Tibial artery (tissue), 4 donors: ENCODE data around the gene CD44.

ENCODE experiments used
- DNase-seq, 2 donors: peaks; one replicate each; pipeline ENCODE4 v3.0.0-alpha.2; 2019
- H3K27ac ChIP-seq, 2 donors: fragments of 200-600 bp; sonication (generic) in 1 of 2; 1 replicate in 1 of 2; 2 replicates in 1 of 2; pipeline ENCODE4 v1.5.1; 2018 to 2019; ENCODE audit warnings: mild to moderate bottlenecking in 1 of 2
- H3K27me3 ChIP-seq, 2 donors: fragments of 200-600 bp; sonication (generic) in 1 of 2; one replicate each; pipeline versions ENCODE4 v1.5.1 to v1.6.0; 2016 to 2019
- H3K36me3 ChIP-seq, 3 donors: fragments of 200-600 bp; sonication (generic) in 2 of 3; one replicate each; pipeline ENCODE4 v1.5.1; 2016 to 2019; ENCODE audit warnings: mild to moderate bottlenecking in 2 of 3
- H3K4me1 ChIP-seq, 4 donors: fragments of 200-600 bp; sonication (generic) in 2 of 4; 1 replicate in 3 of 4; 2 replicates in 1 of 4; pipeline ENCODE4 v1.5.1; 2016 to 2019
- H3K4me3 ChIP-seq, 2 donors: fragments of 200-600 bp; sonication (generic) in 1 of 2; 1 replicate in 1 of 2; 2 replicates in 1 of 2; pipeline ENCODE4 v1.5.1; 2018 to 2019; ENCODE audit warnings: mild to moderate bottlenecking in 2 of 2
- H3K9me3 ChIP-seq, 3 donors: fragments of 200-600 bp; sonication (generic) in 1 of 3; one replicate each; pipeline ENCODE4 v1.5.1; 2016 to 2019
- intact Hi-C: fragments of 100-400 bp; cut with DNase I; formaldehyde crosslinking; loops from one replicate; pipeline ENCODE4 v1.15.0; 2023; ENCODE audit warnings: low total_unique reads
- TF ChIP-seq, protein P1 (sequence below), 2 experiments: fragments of 200-600 bp in 1 of 2; fragments of 450-650 bp in 1 of 2; IDR thresholded peaks; one replicate each; pipeline ENCODE4 v1.5.1; 2017 to 2019; ENCODE audit warnings: antibody characterized with exemption in 2 of 2, mild to moderate bottlenecking in 1 of 2, moderate library complexity in 1 of 2

CD44 gene

GRCh38 chr11:35228328-35228725, 89.4 kb downstream of the CD44 start:
- DNase-seq: no peak
- Histone ChIP-seq H3K27ac (no peak overlapping the region), H3K4me3 (no peak overlapping the region), H3K9me3 (no peaks in the 10 kb centered on the region), H3K36me3 (peaks cover 29 to 73% (median 61%) of the 10 kb centered on the region in 3 donors), H3K4me1 (peaks cover 0 to 12% (median 2%) of the 10 kb centered on the region in 4 donors), H3K27me3 (no peaks in the 10 kb centered on the region)
- TF ChIP-seq, protein P1, sequence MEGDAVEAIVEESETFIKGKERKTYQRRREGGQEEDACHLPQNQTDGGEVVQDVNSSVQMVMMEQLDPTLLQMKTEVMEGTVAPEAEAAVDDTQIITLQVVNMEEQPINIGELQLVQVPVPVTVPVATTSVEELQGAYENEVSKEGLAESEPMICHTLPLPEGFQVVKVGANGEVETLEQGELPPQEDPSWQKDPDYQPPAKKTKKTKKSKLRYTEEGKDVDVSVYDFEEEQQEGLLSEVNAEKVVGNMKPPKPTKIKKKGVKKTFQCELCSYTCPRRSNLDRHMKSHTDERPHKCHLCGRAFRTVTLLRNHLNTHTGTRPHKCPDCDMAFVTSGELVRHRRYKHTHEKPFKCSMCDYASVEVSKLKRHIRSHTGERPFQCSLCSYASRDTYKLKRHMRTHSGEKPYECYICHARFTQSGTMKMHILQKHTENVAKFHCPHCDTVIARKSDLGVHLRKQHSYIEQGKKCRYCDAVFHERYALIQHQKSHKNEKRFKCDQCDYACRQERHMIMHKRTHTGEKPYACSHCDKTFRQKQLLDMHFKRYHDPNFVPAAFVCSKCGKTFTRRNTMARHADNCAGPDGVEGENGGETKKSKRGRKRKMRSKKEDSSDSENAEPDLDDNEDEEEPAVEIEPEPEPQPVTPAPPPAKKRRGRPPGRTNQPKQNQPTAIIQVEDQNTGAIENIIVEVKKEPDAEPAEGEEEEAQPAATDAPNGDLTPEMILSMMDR (IDR thresholded peaks at IDR 0.05): no peak
- intact Hi-C loops: no loop called here

GRCh38 chr11:35230388-35230787, 91.4 kb downstream of the CD44 start:
- Histone ChIP-seq H3K27me3 (no peaks in the 10 kb centered on the region), H3K4me1 (peaks cover 0 to 10% (median 3%) of the 10 kb centered on the region in 4 donors), H3K27ac (no peak overlapping the region), H3K36me3 (peaks cover 25 to 53% (median 49%) of the 10 kb centered on the region in 3 donors), H3K4me3 (no peak overlapping the region), H3K9me3 (no peaks in the 10 kb centered on the region)
- intact Hi-C loops: no loop called here
- TF ChIP-seq, protein P1 (IDR thresholded peaks at IDR 0.05): no peak
- no peak for DNase-seq

GRCh38 chr11:35231076-35231860, 92.3 kb downstream of the CD44 start:
- peaks cover 25 to 45% (median 44%) of the 10 kb centered on the region in 3 donors for H3K36me3 ChIP-seq
- H3K4me1 ChIP-seq: peaks cover 0 to 10% (median 3%) of the 10 kb centered on the region in 4 donors
- H3K27me3 ChIP-seq: no peaks in the 10 kb centered on the region
- no peak overlapping the region for H3K4me3 ChIP-seq
- TF ChIP-seq, protein P1 (IDR thresholded peaks at IDR 0.05): no peak
- intact Hi-C loops: no loop called here
- DNase-seq: no peak
- H3K9me3 ChIP-seq: no peaks in the 10 kb centered on the region
- no peak overlapping the region for H3K27ac ChIP-seq

DNA sequence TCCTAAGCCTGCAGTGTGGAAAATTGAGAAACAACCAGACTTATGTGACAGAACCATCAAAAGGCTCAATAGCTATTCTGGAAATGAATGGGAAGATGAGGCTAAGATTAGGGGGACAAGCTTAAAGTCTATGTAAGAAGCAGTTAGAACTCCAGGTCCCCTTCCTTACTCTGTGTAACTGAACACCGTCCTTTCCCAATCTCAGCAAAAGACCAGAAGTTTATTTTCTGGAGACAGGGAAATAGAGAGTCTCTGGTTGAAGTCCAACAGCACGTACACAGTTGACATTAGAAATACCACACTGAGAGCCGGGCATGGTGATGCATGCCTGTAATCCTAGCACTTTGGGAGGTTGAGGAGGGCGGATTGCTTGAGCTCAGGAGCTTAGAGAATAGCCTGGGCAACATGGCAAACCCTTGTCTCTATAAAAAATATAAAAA, 93.9 kb downstream of the CD44 start:
- no peak for DNase-seq
- peaks cover 25 to 34% (median 33%) of the 10 kb centered on the region in 3 donors for H3K36me3 ChIP-seq
- TF ChIP-seq, protein P1 (IDR thresholded peaks at IDR 0.05): no peak
- H3K27ac ChIP-seq: peak overlapping the region in 1 of 2 donors; percentile 7
- no peak overlapping the region for H3K4me3 ChIP-seq
- H3K27me3 ChIP-seq: no peaks in the 10 kb centered on the region
- no peaks in the 10 kb centered on the region for H3K9me3 ChIP-seq
- intact Hi-C loops: no loop called here
- H3K4me1 ChIP-seq: peaks cover 0 to 10% (median 3%) of the 10 kb centered on the region in 4 donors

- DNase-seq: no peak
- H3K9me3 ChIP-seq: no peaks in the 10 kb centered on the region
- peaks cover 0 to 10% (median 3%) of the 10 kb centered on the region in 4 donors for H3K4me1 ChIP-seq
- TF ChIP-seq, protein P1 (IDR thresholded peaks at IDR 0.05): no peak
- peaks cover 25 to 32% (median 31%) of the 10 kb centered on the region in 3 donors for H3K36me3 ChIP-seq
- no peaks in the 10 kb centered on the region for H3K27me3 ChIP-seq
- no peak overlapping the region for H3K27ac ChIP-seq
- H3K4me3 ChIP-seq: no peak overlapping the region
- intact Hi-C loops: no loop called here
These were observed 94.5 kb downstream of the CD44 start for GRCh38 chr11:35233518-35233917.
